ENCODE measurements around the gene SLC7A5.
"Not testable (repeated sequence)": the region's sequence is repeated elsewhere in the genome, so short reads cannot be mapped to it uniquely, and the experiment has no call there.

The SLC7A5 gene

GRCh38 chr16:87819282-87819681, 50.0 kb downstream of the SLC7A5 start:
- DNase-seq: no peak

GRCh38 chr16:87818533-87819161, 50.7 kb downstream of the SLC7A5 start:
- DNase-seq: no peak

- DNase-seq: no peak
Measured at GRCh38 chr16:87817910-87818309, 51.4 kb downstream of the SLC7A5 start.

- not testable (repeated sequence) for DNase-seq
Measured at GRCh38 chr16:87817370-87817769, 51.9 kb downstream of the SLC7A5 start.

GRCh38 chr16:87816507-87817100, 52.7 kb downstream of the SLC7A5 start:
- DNase-seq: no peak

GRCh38 chr16:87815567-87815966, 53.7 kb downstream of the SLC7A5 start:
- DNase-seq: no peak

GRCh38 chr16:87812200-87812656, 57.1 kb downstream of the SLC7A5 start:
- DNase-seq: no peak

- not testable (repeated sequence) for DNase-seq
Measured at GRCh38 chr16:87811454-87811853, 57.9 kb downstream of the SLC7A5 start.

GRCh38 chr16:87809150-87809902, 60.0 kb downstream of the SLC7A5 start:
- no peak for DNase-seq

GRCh38 chr16:87808108-87808507, 61.2 kb downstream of the SLC7A5 start:
- no peak for DNase-seq

GRCh38 chr16:87806641-87807546, 62.4 kb downstream of the SLC7A5 start:
- DNase-seq: no peak

GRCh38 chr16:87806261-87806640, 63.1 kb downstream of the SLC7A5 start:
- no peak for DNase-seq

GRCh38 chr16:87803385-87803784, 65.9 kb downstream of the SLC7A5 start:
- no peak for DNase-seq

- DNase-seq: no peak
Measured at GRCh38 chr16:87802670-87803069, 66.6 kb downstream of the SLC7A5 start.

- DNase-seq: no peak
Measured at GRCh38 chr16:87801679-87802259, 67.5 kb downstream of the SLC7A5 start.

GRCh38 chr16:87800497-87800896, 68.8 kb downstream of the SLC7A5 start:
- DNase-seq: no peak

GRCh38 chr16:87795336-87795735, 74.0 kb downstream of the SLC7A5 start:
- no peak for DNase-seq

GRCh38 chr16:87794485-87795078, 74.7 kb downstream of the SLC7A5 start:
- no peak for DNase-seq

- no peak for DNase-seq
Measured at GRCh38 chr16:87792205-87792565, 77.1 kb downstream of the SLC7A5 start.

GRCh38 chr16:87791295-87792204, 77.8 kb downstream of the SLC7A5 start:
- DNase-seq: no peak
